PC-3 (cell line): ENCODE results near the gene PRDM1.

Source experiments
- CTCF ChIP-seq: fragments of 300-600 bp; sonication (generic); conservative IDR thresholded peaks from 2 replicates; pipeline ENCODE4 v1.5.1; 2017; ENCODE audit warnings: antibody characterized with exemption, low read depth, mild to moderate bottlenecking, low read length
- EZH2phosphoT487 ChIP-seq: fragments of 300-600 bp; sonication (generic); IDR thresholded peaks from 2 replicates; pipeline ENCODE4 v1.6.1; 2018; ENCODE audit warnings: mild to moderate bottlenecking, antibody characterized with exemption, low read length, borderline replicate concordance

GRCh38 chr6:106066989-106067388, 19.1 kb upstream of the PRDM1 start:
- no peak for TF ChIP-seq EZH2phosphoT487
- no peak for TF ChIP-seq CTCF
